ENCODE measurements around the gene DSTN. TPM values are rescaled to one million over a fixed set of nuclear protein-coding genes. Genes with fewer than 3 reads are reported as not detected.

Gene DSTN
- total RNA-seq, 3 donors from 2014 or later: 180 to 384 (median 272) TPM

DNA sequence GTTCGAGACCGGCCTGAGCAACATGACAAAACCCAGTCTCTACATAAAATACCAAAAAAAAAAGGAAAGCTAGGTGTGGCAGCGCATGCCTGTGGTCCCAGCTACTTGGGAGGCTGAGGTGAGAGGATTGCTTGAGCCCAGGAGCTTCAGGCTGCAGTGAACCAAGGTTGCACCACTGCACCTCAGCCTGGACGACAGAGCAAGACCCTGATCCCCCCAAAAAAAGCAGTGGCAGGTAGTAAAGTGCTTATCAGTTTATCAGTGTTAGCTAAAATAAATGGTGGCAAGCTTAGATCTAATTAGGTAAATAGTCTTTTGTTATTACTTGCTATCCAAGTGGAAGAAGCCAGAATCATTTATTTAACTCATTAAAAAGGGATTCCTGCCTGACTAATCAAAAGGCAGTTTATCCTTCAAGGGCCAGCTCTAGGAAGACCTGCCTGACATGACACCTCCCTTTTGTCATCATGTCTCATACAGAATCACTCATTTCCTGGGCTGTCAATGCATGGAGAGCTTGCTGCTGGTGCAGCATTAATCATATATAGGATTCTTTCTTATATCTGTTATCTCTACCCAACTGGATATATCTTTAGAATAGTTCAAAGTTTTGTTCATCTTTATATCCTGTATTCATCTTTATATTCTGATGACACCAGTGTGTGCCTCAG, 9.6 kb downstream of the DSTN start:
- intact Hi-C loops (cut with DNase I; ENCODE audit: low total_unique reads): no loop called here
- Histone ChIP-seq H3K9me3 (no peaks in the 10 kb centered on the region), H3K36me3 (no peaks in the 10 kb centered on the region), H3K27me3 (no peaks in the 10 kb centered on the region), H3K4me1 (peaks cover 0 to 16% of the 10 kb centered on the region in 2 donors), H3K27ac (no peak overlapping the region), H3K4me3 (no peak overlapping the region)
- DNase-seq (ENCODE audit: low spot score in 2 of 2): no peak
- TF ChIP-seq, protein P1, sequence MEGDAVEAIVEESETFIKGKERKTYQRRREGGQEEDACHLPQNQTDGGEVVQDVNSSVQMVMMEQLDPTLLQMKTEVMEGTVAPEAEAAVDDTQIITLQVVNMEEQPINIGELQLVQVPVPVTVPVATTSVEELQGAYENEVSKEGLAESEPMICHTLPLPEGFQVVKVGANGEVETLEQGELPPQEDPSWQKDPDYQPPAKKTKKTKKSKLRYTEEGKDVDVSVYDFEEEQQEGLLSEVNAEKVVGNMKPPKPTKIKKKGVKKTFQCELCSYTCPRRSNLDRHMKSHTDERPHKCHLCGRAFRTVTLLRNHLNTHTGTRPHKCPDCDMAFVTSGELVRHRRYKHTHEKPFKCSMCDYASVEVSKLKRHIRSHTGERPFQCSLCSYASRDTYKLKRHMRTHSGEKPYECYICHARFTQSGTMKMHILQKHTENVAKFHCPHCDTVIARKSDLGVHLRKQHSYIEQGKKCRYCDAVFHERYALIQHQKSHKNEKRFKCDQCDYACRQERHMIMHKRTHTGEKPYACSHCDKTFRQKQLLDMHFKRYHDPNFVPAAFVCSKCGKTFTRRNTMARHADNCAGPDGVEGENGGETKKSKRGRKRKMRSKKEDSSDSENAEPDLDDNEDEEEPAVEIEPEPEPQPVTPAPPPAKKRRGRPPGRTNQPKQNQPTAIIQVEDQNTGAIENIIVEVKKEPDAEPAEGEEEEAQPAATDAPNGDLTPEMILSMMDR (IDR thresholded peaks at IDR 0.05): no peak
- no peak for TF ChIP-seq POLR2AphosphoS5 (IDR thresholded peaks at IDR 0.05)
- TF ChIP-seq POLR2A (IDR thresholded peaks at IDR 0.05): no peak

DNA sequence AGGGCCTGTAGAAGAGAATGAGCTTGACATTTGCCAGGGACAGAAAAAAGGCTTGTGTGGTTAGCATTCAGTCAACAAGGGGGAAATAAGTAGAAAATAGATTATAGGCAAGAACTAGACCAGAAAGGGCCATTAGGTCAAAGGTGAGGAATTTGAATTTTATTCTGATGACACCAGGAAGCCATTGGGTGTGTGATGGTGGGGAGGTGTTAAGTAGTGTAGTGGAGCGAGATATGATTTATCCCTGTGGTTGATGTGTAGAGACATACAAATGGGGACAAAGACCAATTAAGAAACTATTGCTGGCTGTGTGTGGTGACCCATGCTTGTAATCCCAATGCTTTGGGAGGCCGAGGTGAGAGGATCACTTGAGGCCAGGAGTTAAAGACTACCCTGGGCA, 11.0 kb downstream of the DSTN start:
- TF ChIP-seq POLR2AphosphoS5 (IDR thresholded peaks at IDR 0.05) (no peak), POLR2A (IDR thresholded peaks at IDR 0.05) (no peak)
- TF ChIP-seq, protein P1 (IDR thresholded peaks at IDR 0.05): no peak
- Histone ChIP-seq H3K9me3 (no peaks in the 10 kb centered on the region), H3K4me3 (no peak overlapping the region), H3K4me1 (peaks cover 0 to 12% of the 10 kb centered on the region in 2 donors), H3K27me3 (no peaks in the 10 kb centered on the region), H3K36me3 (no peaks in the 10 kb centered on the region), H3K27ac (peak overlapping the region in 1 of 2 donors; percentile 10)
- DNase-seq (ENCODE audit: low spot score in 2 of 2): no peak
- intact Hi-C loops (cut with DNase I; ENCODE audit: low total_unique reads): no loop called here

DNA sequence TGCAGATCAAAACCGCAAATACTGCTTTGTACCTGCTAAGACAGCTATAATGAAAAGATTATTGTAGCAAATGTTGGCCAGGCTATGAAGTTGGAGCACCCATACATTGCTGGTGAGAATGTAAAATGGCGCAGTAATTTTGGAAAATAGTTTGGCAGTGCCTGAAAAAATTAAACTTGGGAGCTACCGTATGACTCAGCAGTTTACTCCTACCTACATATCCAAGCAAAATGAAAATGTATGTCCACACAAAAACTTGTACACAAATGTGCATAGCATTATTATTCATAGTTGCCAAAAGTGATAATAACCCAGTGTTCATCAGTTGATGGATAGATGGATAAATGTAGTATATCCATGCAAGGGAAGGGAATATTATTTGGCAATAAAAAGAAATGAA, 13.3 kb downstream of the DSTN start:
- H3K36me3 ChIP-seq: no peaks in the 10 kb centered on the region
- H3K27ac ChIP-seq: peak overlapping the region in 1 of 2 donors; percentile 29
- H3K27me3 ChIP-seq: no peaks in the 10 kb centered on the region
- DNase-seq (ENCODE audit: low spot score in 2 of 2): no peak
- no peak overlapping the region for H3K4me3 ChIP-seq
- TF ChIP-seq, protein P1 (IDR thresholded peaks at IDR 0.05): no peak
- TF ChIP-seq POLR2AphosphoS5 (IDR thresholded peaks at IDR 0.05) (no peak), POLR2A (IDR thresholded peaks at IDR 0.05) (no peak)
- H3K4me1 ChIP-seq: peaks cover 0 to 17% of the 10 kb centered on the region in 2 donors
- intact Hi-C loops (cut with DNase I; ENCODE audit: low total_unique reads): no loop called here
- no peaks in the 10 kb centered on the region for H3K9me3 ChIP-seq

GRCh38 chr20:17584689-17585088, 14.8 kb downstream of the DSTN start:
- intact Hi-C loops (cut with DNase I; ENCODE audit: low total_unique reads): no loop called here
- Histone ChIP-seq H3K4me1 (peaks cover 0 to 9% of the 10 kb centered on the region in 2 donors), H3K4me3 (no peak overlapping the region), H3K36me3 (no peaks in the 10 kb centered on the region), H3K27ac (no peak overlapping the region), H3K9me3 (no peaks in the 10 kb centered on the region), H3K27me3 (no peaks in the 10 kb centered on the region)
- TF ChIP-seq, protein P1 (IDR thresholded peaks at IDR 0.05): no peak
- TF ChIP-seq POLR2AphosphoS5 (IDR thresholded peaks at IDR 0.05): no peak
- TF ChIP-seq POLR2A (IDR thresholded peaks at IDR 0.05): no peak
- no peak for DNase-seq (ENCODE audit: low spot score in 2 of 2)

DNA sequence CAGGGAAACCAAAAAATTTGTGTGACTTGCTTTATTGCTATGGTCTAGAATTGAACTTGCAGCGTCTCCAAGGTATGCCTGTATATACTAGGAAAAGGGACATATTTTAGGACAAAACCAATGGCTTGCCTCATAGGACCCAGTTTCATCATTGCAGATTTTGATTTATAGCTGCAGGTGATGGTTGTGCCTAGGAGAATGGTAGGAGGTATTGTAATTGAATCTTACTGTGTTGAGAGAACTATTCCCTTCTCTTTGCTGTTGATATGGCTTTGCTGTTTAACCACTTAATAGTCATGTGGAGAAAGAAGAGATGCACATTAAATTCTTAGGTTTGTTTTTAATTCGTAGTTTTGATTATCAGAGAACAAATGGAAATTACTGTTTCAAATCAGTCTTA, 16.4 kb downstream of the DSTN start:
- Histone ChIP-seq H3K27me3 (no peaks in the 10 kb centered on the region), H3K36me3 (no peaks in the 10 kb centered on the region), H3K9me3 (no peaks in the 10 kb centered on the region), H3K27ac (peak overlapping the region in 1 of 2 donors; percentile 13), H3K4me3 (no peak overlapping the region), H3K4me1 (peaks cover 0 to 9% of the 10 kb centered on the region in 2 donors)
- intact Hi-C loops (cut with DNase I; ENCODE audit: low total_unique reads): no loop called here
- TF ChIP-seq, protein P1 (IDR thresholded peaks at IDR 0.05): no peak
- TF ChIP-seq POLR2A (IDR thresholded peaks at IDR 0.05) (no peak), POLR2AphosphoS5 (IDR thresholded peaks at IDR 0.05) (no peak)
- no peak for DNase-seq (ENCODE audit: low spot score in 2 of 2)

Data from breast epithelium (tissue), 4 donors.